ELF-1 (cell line): ENCODE measurements around the gene ISYNA1.
"Not testable (repeated sequence)": the region's sequence is repeated elsewhere in the genome, so short reads cannot be mapped to it uniquely, and the experiment has no call there.

Source experiments
- DNase-seq: peaks from one replicate; pipeline ENCODE4 v3.0.0-alpha.2; 2016; ENCODE audit warnings: low read depth, low spot score

ISYNA1 gene

DNA sequence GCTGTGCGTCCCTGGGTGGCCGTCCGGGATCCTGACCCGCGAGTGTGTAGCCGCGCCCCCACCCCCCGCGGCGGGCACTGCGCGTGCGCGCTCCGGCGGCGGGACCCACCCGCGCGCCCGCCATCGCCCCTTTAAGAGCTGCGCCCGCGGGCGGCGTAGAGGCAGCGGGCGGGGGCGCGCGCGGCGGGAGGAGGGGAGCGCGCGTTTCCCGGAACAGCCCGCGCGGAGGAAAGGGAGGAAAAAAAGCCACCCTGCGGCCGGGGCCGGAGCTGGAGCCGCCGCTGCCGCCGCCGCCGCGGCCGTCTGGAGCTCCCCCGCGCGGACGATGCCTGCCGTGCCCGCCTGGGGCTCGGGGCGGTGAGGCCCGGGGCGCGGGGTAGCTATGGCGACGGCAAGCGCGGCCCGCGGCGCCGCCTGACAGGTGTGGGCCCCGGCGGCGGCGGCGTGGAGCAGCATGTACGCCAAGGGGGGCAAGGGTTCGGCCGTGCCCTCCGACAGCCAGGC lies 18.7 kb downstream of the ISYNA1 start, which contains the start of gene SSBP4:
Gene SSBP4, plus strand, starts transcription at position 204 of the 504 bp plus-strand sequence. Its CDS starts 251 bp downstream, at position 455.
- peak; percentile 85 for DNase-seq

DNA sequence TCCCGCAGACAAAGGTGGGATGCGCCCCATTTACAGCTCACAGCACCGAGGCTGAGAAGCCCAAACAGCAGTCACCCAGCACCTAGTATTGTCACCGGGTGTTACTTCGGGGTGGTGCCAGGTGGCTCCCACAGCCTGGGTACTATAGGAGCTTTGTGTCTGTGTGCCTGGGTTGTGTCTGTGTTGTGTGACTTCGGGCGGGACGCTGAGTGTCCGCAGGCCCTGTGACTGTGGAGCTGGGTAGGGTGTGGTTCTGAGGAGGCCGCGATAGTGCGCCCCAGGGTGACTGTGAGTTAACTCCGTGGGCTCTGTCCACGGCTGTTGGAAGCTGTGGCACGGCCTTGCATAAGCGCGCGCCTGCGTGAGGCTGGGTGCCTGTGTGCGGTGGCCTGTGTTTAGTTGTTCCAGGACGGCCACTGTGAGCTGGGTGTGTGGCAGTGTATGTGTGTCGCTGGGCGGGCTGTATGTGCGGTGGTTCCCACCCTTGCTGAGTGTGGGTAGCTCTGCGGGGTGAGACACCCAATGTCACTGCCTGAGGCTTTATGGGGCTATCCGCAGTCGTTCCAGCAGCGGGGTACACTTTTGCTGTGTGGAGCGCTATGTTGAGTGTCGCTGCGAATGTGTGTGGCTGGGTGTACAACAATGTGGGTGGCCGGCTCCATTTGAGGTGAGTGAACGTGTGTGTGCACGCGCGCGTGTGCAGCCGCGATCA lies 19.3 kb downstream of the ISYNA1 start:
- peak; percentile 37 for DNase-seq

- no peak for DNase-seq
Measured at GRCh38 chr19:18418029-18418482, 19.9 kb downstream of the ISYNA1 start.

DNA sequence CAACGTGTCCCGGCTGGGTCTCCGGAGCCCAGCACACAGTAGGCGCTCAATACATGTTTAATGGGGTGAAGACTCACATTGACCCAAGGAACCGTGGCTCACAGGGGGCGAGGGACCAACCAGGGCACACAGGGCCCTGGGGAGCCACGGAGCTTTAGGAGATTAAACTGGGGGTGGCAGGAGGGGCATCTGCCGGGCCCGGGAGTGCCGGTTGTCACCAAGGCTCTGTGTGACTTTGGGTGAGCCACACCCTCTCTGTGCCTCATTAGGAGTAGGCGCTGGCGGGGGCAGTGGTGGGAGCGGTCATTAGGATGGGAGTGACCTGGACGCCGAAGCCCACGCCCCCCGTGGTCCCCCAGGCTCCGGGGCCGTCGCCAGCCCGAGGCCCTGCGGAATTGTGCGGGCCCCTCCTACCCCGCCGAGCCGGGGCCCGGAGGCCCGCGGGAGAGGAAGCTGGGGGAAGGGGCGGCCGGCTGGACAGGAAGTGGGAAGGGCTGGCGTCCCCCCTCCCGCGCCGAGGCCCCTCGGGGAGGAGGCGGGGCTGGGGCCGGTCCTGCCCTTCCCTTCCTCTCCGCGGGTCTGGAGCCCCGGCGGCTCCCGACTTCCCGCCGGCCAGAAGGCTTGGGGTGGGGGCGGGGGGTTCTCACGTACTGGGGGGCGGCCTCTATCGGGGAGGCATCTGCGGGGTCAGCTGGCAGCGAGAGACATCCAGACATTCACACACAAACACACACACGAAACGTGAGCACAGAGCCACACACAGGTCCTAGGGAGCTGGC lies 20.5 kb downstream of the ISYNA1 start:
- DNase-seq: peak; percentile 90

GRCh38 chr19:18416778-18417249 lies 21.1 kb downstream of the ISYNA1 start:
- peak; percentile 89 for DNase-seq

GRCh38 chr19:18415178-18415867 lies 22.6 kb downstream of the ISYNA1 start:
- no peak for DNase-seq

DNA sequence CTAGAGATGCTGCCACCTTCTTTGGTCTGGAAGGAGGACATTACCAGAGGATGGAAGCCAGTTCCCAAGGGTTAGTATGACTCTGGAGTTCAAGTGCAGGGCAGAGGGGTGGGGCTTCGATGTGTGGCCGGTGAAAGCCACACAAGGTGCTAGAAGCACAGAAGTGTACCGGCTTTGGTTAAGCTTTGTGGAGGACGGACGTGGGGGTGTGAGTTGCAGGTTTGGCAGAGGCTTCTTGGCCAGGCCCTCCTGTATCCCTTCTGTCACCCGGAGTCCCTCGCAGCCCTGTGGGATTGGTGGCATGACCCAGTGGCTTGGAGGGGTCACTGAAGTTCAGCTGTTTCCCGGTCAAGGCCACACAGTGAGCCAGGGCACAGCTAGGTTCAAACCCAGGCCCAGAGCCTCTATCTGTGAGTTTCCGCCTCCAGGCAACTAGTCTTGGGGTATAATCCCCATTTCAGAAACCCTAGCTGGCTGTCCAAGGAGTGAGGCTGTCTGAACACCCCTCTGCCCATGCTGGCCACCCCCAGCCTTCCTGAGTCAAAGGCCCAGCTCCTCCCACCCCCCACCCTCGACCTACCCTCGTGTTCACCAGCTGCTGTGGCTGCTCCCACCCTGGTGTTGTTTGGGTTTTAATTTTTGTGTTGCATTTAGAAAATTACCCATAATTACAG lies 23.3 kb downstream of the ISYNA1 start:
- DNase-seq: no peak

DNA sequence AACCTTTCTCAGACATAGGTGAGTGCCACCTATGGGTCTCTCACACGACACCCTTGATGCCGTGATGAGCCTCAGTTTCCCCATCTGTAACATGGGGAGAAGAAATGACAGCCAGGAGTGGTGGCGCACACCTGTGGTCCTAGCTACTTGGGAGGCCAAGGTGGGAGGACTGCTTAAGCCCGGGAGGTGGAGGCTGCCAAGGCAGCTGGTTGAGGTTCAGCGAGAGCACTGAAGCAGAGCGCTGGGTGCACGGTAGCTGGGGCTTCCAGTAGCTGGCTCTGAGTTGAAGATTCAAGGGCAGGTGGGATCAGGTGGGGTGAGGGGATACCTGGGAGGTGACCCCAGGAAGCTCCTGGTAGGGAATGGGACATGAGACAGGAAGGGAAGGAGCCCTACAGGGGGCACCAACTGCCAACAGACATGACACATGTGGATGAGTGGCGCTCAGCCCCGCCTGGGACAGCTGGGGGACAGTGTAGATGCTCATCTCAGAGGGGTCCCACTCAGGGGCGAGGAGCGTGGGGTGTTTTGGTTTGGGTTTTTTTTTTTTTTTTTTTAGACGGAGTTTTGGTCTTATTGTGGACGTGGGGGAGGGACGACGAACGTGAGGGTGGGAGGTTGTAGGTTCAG lies 25.2 kb downstream of the ISYNA1 start:
- DNase-seq: no peak

GRCh38 chr19:18408053-18408476 lies 29.9 kb downstream of the ISYNA1 start:
- DNase-seq: peak; percentile 72

DNA sequence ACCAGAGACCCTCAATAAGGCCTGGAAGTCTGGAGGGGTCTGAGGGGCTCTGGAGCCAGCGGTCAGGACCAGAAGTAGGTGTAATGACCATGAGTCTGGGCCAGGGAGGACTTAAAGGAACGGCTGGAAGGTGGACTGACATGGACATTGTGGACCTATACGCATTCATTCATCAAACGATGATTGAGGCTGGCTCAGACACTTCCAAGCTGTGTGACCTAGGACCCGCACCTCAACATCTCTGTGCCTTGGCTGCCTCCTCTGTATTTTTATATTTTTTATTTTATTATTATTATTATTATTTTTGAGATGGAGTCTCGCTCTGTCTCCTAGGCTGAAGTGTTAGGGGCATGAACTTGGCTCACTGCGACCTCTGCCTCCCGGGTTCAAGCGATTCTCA lies 31.2 kb downstream of the ISYNA1 start:
- DNase-seq: no peak

- not testable (repeated sequence) for DNase-seq
Measured at GRCh38 chr19:18405754-18406153, 32.2 kb downstream of the ISYNA1 start.

GRCh38 chr19:18402455-18403248 lies 35.3 kb downstream of the ISYNA1 start:
- not testable (repeated sequence) for DNase-seq

DNA sequence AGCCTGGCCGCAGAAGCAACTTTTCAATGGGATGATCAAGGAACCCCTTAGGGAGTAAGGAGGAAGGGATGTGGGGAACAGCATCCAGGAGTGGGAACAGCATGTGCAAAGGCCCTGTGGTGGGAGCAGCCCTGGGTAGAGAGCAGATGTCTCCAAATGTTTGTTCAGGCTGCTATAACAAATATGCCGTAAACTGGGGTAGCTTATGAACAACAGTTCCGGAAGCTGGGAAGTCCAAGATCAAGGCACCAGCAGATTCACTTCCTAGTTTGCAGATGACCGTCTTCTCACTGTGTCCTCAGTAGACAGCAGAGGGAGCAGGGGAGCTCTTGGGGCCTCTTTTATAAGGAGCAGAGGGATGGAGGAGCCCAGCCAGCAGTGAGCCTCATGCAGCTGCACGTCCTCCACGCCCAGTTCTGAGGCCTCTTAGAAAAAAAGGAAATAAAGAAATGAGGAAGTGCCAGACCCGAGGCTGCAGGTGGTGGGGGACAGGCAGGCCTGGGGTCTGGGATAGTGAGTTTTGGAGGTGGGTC lies 36.3 kb downstream of the ISYNA1 start:
- DNase-seq: peak; percentile 67

- no peak for DNase-seq
Measured at GRCh38 chr19:18399008-18399407, 38.9 kb downstream of the ISYNA1 start.

- DNase-seq: peak; percentile 63
Measured at GRCh38 chr19:18397242-18398202, 40.4 kb downstream of the ISYNA1 start, which contains the start of gene LRRC25. Gene LRRC25 (minus strand): TSS chr19:18397622. CDS start chr19:18396963, 659 bp downstream.

GRCh38 chr19:18396471-18397241 lies 41.3 kb downstream of the ISYNA1 start:
- DNase-seq: no peak

GRCh38 chr19:18393836-18394235 lies 44.1 kb downstream of the ISYNA1 start:
- DNase-seq: no peak

GRCh38 chr19:18392926-18393325 lies 45.0 kb downstream of the ISYNA1 start:
- no peak for DNase-seq
